DMS53 treated with DMSO at 0.1 percent for 48 hours (cell line): Measurements from ENCODE around the gene PPP4R4.
A peak's percentile ranks its signal among the peaks of the same experiment; 100 is the strongest.

Source experiments
- DNase-seq: peaks from one replicate; lab custom pipeline; 2025; ENCODE audit not compliant: unreplicated experiment; lab: John Stamatoyannopoulos, UW

The PPP4R4 gene, protein sequence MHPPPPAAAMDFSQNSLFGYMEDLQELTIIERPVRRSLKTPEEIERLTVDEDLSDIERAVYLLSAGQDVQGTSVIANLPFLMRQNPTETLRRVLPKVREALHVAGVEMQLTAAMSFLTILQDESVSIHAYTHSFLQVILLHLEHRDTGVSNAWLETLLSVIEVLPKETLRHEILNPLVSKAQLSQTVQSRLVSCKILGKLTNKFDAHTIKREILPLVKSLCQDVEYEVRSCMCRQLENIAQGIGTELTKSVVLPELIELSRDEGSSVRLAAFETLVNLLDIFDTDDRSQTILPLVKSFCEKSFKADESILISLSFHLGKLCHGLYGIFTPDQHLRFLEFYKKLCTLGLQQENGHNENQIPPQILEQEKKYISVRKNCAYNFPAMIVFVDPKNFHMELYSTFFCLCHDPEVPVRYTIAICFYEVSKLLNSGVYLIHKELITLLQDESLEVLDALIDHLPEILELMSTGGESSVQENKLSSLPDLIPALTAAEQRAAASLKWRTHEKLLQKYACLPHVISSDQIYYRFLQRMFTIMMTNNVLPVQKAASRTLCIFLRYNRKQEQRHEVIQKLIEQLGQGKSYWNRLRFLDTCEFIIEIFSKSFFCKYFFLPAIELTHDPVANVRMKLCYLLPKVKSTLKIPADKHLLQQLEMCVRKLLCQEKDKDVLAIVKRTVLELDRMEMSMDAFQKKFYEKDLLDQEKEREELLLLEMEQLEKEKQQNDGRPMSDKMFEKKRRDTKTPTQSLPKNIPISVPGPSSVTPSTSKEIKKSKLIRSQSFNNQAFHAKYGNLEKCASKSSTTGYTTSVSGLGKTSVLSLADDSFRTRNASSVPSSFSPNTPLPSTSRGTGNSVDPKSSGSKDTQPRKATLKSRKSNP

DNA sequence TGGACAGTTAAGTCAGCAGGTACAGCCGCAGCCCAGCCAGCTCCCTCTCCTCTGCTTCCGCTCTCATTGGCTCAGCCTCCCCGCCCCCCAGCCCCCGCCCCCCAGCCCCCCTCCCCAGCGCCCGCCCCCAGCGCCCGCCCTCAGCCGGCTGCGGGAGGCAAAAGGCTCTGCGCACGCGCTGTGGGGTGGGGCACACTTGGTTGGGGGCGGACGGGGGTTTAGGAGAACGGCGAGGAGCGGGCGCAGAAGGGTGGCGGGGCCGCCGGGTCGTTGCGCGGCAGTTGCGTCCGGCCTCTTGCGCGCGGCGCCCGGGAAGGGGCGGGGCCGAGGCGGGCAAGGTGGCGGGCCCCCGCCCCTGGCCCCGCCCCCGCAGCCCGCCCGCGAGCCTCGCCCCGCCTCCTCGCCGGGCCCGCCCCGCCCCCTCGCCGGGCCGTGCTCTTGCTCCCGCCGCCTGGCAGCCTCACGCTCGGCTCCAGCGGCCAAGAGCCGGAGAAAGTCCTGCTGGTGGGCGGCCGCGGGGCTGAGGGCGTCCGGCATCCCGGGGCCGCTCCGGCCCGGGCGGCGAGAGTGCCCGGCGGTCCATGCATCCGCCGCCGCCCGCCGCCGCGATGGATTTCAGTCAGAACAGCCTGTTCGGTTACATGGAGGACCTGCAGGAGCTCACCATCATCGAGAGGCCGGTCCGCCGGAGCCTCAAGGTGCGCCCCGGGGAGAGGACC, at the start of gene PPP4R4:
PPP4R4 (plus strand) TSS at position 438 of the 719 bp plus-strand sequence; CDS start at position 582, 144 bp downstream.
- DNase-seq = peak; percentile 75

DNA sequence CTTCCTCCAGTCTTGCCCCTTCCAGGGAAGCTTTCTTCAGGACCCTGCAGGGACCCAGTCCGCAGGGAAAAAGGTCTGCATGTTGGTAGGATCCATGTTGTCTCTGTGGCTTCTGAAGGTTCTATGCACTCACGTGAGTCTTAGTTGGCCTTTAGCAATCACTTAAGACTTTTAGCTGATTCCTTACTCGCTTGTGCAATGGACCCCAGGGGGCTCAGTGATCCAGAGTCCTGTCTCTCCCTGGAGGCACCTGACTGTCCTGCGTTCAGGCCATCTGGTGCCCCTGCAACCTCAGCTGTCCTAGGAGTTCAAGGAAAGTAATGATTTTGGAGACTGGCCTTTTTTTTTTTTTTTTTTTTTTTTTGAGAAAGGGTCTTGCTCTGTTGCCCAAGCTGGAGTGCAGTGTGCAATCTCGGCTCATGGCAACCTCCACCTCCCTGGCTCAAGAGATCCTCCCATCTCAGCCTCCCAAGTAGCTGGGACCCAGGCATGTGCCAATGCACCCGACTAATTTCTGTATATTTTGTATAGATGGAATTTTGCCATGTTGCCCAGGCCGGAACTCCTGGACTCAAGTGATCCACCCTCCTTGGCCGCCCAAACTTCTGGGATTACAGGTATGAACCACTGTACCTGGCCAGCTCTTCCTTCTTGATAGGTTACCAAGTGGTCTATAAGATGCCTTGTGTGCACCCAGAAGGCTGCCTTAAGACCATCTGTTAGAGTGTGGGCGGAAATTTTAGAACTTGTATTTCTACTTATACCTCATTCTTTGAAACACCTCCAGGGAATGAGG, 49.3 kb upstream of the PPP4R4 start:
- DNase-seq = no peak

DNA sequence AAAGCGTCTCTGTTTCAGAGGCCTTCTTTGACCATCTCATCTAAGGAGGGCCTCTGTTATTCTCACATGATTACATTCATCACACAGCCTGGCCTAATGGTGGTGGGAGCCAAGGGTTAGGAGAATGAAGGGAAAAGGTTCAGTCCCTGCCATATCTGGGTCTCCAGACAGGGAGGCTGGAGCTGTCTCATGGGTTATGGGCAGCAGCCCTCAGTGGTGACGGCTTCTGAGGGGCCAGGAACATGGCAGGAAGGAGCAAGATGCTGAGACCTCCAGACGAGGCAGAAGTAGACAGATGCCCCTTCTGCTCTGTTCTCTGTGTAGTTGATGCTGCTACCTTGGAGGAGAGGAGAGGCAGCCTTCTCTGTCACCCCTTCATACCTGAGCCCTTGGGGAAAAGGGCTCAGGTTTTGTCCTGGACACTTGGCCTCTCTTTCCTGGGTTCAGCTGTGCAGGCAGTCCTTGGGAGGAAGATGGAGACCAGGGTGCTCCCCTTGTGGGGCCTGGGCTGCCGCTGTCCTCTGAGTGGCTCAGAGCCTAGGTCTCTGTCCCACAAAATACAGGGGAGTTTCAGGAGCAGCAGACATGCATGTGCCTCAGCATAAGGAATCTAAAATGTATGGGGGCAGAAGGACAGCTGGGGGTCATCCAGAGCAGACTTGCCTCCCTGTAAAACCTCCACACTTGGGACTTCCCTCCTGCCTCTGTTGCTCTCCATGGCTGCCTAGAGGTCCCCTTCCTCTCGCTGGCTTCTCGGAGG, 48.3 kb upstream of the PPP4R4 start:
- no peak for DNase-seq

DNA sequence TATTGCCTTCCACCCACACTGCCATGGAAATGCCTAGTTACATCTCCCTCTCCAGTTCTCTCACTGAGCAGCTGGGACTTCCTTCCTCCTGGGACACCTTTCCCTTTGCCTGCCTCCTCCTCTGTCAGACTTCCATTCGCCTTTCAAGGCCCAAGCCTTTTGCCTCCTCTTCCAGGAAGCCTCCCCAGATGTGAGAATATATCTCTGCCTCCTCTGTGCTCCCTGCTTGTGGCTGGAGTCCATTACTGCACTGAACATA, 47.8 kb upstream of the PPP4R4 start:
- DNase-seq = no peak

DNA sequence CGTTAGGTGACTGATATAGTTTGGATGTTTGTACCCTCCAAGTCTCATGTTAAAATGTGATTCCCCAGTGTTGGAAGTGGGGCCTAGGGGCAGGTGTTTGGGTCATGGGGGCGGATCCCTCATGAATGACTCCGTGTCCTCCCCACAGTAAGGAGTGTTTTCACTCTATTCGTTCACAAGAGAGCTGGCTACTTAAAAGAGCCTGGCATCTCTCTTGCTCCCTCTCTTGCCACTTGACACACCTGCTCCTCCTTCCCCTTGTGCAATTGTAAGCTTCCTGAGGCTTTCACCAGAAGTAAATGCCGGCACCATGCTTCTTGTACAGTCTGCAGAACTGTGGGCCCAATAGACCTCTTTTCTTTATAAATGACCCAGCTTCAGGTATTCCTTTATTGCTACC, 47.3 kb upstream of the PPP4R4 start:
- DNase-seq = no peak

DNA sequence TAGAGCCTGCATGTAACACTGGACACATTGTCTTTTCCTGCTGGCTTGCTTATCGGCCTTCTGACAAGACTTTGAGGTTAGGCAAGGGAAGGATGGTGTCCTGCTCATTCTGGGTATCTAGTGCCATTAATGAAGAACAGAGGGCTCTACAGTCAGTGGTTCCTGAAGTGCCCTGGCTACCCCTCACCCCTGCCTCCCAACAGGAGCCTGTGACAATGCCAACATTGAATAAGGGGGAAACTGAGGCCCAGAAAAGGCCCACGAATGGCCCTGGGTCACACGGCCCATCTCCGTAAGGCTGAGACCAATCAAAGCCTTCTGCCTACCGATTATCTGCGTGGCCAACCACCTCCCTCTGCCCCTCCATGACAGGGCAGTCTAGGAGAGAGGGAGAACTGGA, 46.8 kb upstream of the PPP4R4 start:
- no peak for DNase-seq

DNA sequence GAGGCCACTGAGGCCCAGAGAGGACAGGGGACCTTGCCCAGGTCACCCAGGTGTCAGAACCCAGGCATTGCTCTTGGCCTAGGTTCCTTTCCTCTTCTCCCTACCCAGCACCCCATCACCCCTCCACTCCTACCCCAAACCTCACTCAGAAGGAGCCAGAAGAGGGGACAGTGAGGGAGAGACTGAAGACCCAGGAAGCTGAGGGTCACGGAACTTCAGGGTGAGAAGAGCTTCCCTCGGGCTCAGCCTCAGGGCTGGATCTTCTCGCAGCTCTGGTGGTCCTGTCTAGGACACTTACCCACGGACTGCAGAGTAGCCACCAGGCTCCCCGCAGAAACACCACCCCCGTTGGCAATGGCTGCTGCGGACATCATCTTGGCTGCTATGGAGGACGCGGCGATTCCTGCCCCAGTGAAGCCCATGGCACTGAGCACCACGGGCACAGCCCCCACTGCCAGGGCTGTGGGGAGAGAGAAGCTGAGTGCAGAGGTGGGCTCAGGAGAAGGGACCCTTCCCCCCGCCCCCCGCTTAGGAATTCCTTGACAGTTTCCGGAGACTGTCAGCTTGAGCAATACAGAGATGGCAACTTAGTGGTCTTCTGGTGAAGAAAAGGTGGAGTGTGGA, 45.8 kb upstream of the PPP4R4 start:
- no peak for DNase-seq

DNA sequence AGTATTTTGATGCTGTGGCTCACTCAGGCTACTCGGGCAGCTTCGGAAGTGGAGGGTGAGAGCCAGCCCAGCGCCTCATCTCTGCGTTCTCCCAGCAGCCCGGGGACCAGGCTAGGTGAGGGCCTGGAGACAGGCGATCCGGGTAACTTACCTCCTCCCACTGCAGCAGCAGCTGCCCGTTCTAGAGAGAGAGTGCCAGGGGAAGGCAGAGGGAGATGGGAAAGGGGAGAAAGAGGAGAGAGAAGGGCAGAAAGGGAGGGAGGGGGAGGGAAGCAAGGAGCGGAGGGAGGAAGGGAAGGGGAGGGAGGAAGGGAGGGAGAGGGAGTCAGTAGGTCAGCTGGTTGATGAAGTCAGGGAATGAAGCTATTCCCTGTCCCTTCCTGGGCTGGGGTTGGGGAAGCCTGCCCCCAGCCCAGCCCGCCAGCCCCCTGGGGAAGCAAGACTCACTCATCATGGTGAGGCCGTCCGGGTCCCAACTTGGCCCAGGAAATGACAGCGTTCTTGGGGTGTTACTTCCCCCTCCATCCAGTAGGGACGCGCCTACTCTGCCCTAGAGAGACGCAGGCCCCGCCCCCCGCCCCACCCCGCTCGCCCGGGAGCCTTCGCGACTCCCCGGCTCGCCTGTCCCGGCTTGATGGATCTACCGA, 44.9 kb upstream of the PPP4R4 start, which contains the start of gene IFI27L2:
IFI27L2 (minus strand) TSS at position 494 of the 647 bp plus-strand sequence; CDS start at position 454, 40 bp downstream.
- DNase-seq = peak; percentile 24

DNA sequence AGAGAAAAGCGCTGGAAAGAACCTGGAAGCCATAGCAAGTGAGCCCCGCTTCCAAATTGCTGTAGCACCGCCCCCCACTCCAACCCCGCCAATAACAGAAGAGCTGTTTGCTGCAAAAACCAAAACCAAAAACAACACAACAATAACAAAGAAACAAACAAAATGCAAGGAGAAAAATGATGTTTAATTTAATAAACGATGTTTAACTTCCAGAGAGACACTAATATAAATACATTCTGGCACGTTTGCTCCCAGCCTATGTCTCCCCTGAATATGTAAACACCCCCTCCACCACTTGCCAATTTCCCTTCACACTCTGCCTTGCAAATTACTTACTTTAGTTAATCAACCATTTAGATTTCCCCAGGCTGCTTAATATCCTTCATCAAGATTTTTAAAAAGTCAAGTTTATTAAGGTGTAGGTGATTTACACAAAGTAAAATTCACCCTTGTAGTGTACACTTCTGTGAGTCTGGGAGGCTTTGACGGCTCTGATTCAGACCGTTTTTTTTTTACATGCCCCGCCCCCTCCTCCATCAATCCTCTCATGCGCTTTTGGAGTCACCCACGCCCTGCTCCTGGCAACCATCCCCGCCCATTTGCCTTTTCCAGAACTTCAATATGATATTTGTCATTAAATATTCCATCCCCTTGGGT, 44.2 kb upstream of the PPP4R4 start:
- DNase-seq = no peak

DNA sequence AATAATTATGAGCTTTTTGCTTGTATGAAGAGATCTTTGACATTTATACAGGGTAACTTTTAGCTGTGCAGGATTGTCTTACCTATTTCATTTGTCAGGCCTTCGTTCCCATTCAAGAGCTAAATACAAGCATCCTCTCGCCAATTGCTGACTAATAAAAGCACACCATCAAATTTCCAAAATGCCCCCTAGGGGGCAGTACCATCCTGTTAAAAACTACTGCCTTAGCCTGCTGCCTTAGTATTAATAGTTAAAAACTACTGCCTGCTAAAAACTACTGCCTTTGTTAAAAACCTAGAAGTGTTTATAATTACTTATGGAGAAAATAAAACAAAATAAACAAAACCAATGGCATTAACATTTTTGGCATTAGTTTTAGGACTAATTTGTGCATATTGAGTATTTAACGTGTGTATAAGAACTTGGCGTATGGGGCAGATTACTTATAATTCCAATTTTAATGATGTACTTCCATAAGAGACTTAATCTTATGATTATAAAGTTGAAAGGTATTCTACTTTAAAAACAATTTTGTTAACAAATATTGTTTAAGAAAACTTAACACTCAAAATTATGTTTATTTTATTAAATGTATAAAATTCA, 41.7 kb upstream of the PPP4R4 start:
- peak; percentile 55 for DNase-seq

DNA sequence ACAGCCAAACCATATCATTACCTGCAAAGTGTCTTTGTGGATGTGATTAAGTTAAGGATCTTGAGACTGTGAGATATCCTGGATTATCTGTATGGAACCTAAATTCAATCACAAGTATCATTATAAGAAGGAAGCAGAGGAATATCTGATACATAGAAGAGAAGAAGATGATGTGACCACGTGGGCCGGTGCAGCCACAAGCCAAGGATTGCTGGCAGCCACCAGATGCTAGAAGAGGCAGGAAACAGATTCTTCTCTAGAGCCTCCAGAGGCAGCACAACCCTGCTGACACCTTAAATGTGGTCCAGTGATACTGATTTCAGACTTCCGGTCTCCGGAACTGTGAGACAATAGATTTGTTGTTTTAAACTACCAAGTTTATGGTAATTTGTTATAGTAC, 38.6 kb upstream of the PPP4R4 start:
- DNase-seq = no peak

DNA sequence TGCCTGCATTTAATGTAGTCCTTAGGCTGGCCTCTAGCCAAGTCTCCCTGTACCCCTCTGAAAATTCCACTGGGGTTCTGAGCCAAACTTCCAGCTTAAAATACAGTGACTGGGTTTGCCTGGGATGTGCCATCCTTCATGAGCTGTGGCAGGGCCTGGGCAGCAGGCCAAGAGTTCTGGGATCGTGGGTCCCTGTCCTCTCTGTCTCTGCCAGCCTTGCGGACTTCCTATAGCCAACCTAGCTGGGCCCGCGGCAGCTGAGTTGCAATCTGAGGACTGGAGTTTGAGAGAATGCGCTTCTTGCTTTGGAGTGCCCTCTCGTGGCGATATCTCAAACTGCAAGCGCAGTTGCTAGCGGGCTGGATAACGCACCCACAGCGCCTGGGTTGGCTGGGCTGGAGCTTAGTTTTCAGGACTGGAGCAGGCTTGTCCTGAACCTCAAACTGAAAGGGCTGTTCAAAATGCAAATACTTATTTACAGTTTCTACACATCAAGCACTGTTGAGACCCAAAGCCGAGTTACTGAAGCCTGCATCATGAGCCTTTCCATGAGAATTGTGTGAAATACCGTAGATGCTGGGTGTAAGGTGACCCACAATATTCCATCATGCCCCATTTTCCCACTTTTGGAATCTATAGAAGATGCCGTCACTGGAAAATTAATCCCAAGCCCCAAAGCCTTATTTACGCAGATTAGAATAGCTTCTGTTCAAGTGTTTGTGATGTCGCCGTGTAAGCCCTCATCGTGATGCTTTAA, 37.4 kb upstream of the PPP4R4 start:
- DNase-seq = peak; percentile 71

DNA sequence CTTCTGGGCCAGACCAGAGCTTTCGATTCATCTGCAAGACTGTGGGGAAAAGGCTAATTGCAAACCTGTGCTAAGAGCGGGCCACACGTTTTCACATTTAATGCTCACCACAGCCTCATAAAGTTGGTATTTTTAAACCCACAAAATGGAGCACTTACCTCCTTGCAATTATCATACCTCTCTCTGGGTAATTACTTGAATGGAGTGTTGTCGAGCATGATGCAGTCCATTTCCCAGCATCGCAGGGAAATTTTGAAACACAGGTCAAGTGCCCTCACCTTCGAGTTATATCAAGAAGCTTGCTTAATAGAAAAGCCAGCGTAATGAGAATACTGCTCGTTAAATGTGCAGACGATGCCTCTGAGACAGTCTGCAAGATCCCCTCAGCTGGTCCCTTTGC, 35.9 kb upstream of the PPP4R4 start:
- DNase-seq = no peak

DNA sequence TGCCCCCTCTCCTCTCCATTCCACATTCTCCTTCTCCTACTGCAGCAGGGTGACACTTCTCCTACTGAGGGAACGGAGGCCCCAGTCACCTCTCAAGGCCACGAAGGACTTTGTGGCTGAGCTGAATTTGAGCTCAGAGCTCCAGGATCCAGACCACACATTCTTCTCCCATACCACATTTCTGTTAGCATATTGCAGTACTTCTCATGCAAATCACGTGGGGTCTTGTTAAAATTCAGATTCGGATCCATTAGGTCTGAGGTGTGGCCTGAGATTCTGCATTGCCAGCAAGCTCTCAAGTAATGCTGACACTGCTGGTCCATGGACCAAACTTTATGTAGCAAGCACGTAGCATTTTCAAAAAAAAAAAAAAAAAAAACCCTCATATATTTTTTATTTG, 35.1 kb upstream of the PPP4R4 start:
- DNase-seq = no peak

DNA sequence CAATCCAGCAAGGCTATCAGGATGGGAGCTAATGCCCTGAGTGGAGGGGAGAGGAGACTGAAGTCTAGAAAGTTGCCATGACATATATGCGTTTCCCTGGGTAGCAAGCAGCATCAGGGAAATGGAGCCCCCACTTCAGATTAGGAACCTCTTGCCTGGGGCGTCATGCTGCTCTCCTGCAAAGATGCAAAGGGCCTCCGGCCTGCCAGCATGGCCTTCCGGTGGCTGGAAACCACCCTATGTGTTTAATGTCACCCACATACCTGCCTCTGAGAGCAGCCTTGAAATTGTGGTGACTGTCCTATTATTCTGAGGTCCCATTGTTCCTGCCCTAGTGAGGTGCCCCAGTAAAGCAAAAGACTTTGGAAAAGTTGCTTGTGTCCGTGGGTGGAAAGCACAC, 34.7 kb upstream of the PPP4R4 start:
- DNase-seq = no peak

DNA sequence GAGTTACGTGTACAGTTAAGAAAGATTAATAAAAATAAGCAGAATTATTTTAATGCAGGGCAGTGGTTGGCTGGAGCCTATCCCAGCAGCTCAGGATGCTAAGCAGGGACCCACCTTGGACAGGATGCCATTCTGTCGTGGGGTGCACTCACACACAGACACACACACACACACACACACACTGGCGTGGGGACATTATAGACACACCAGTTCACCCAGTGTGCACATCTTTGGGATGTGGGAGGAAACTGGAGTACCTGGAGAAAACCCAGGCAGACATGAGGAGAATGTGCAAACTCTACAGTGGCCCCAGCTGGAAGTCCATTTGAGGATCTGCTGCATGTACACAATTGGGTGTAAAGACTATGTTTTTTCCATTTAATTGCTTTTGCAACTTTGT, 31.9 kb upstream of the PPP4R4 start:
- DNase-seq = no peak

DNA sequence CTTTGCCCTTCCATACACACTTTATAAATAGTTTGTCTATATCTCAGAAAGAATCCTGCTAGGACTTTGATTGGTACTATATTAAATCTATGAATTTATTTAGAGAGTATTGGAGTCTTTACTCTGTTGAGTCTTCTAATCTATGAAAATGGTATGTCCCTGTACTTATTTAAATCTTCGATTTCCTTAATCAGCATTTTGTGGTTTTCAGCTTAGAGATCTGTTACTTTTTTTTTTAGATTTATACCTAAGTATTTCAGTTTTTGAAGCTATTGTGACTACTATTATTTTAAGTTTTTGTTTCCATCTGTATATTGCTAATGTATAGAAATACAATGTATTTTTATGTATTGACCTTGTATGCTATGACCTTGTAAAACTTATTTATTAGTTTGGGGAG, 31.3 kb upstream of the PPP4R4 start:
- no peak for DNase-seq

DNA sequence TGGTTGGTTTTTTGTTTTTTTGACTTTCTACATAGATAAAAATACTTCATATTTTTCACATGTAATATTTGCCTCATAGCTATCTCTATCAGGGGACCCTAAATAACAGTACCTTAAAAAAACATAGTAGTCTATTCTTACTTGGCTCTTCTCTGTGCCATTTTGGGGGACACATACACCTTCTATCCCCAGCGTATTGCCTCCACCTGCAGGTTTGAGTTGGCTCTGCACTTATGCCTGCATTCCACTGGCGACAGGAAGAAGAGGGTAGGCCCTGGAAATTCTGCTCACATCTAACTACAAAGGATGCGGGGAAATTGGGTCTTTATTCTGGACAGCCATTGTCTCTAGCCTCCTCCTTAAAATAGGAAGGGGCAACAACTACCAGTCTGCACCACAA, 30.9 kb upstream of the PPP4R4 start:
- DNase-seq = no peak
